GM12891 (cell line): ENCODE data around the gene FBN1.

ENCODE experiments used
- PAX5 ChIP-seq: IDR thresholded peaks from 2 replicates; pipeline ENCODE4 v1.6.1; 2011; ENCODE audit warnings: low read length, moderate library complexity, mild to moderate bottlenecking; ENCODE audit not compliant: insufficient read depth, severe bottlenecking
- POLR2A ChIP-seq: IDR thresholded peaks from 2 replicates; pipeline ENCODE4 v1.6.1; 2011; ENCODE audit warnings: low read depth, low read length, control low read depth
- POLR2AphosphoS5 ChIP-seq: IDR thresholded peaks from 2 replicates; pipeline ENCODE4 v1.6.1; 2011; ENCODE audit warnings: low read depth, low read length, control low read depth
- TAF1 ChIP-seq: IDR thresholded peaks from 2 replicates; pipeline ENCODE4 v1.6.1; 2011; ENCODE audit warnings: low read depth, low read length, control low read depth

- TF ChIP-seq TAF1 (no peak), PAX5 (no peak), POLR2A (no peak), POLR2AphosphoS5 (no peak)
Measured at GRCh38 chr15:48371961-48372360, 273.5 kb downstream of the FBN1 start.
